Nephron progenitor cell (in vitro differentiated cells): Measurements from ENCODE around the gene SASH3.

Experiments
- DNase-seq: peaks from one replicate; pipeline ENCODE4 v3.0.0; 2021
- H3K27ac Mint-ChIP-seq: 2 replicates; pipeline ENCODE4 v1.8.0; 2021; ENCODE audit warnings: mild to moderate bottlenecking, moderate library complexity, mixed read lengths
- H3K27me3 Mint-ChIP-seq: 2 replicates; pipeline ENCODE4 v1.8.0; 2021; ENCODE audit warnings: mild to moderate bottlenecking, low read depth, mixed read lengths; ENCODE audit not compliant: poor library complexity
- H3K36me3 Mint-ChIP-seq: 2 replicates; pipeline ENCODE4 v1.8.0; 2021; ENCODE audit warnings: low read depth, mixed read lengths
- H3K4me1 Mint-ChIP-seq: 2 replicates; pipeline ENCODE4 v1.8.0; 2021; ENCODE audit warnings: mixed read lengths
- H3K4me3 Mint-ChIP-seq: 2 replicates; pipeline ENCODE4 v1.8.0; 2021; ENCODE audit warnings: mild to moderate bottlenecking, moderate library complexity, mixed read lengths
- H3K9me3 Mint-ChIP-seq: 2 replicates; pipeline ENCODE4 v1.8.0; 2021; ENCODE audit warnings: mild to moderate bottlenecking, moderate library complexity, mixed read lengths
- TF ChIP-seq, protein P1 (sequence below): fragments of 200-600 bp; sonication (generic); IDR thresholded peaks from 2 replicates; pipeline ENCODE4 v1.5.0; 2021; ENCODE audit warnings: antibody characterized with exemption

Gene SASH3

DNA sequence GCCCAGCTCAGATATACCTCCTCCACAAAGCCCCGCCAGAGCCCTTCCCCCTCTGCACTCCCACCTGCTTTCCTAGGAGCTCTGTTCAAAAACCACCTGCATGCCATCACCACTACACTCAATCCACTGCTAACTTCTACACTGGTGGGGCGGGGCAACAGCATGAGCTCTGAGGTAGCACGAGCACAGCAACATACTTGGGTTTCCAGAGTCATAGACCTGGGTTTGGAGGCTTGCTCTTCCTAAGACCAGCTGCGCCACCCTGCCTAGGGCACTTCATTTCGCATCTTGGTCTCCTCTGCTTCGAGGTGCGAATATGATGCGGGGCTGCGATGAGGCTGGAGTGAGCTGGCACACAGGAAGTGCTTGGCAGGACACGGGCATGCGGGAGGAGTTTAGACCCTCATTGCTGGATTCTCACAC lies 3.6 kb downstream of the SASH3 start:
- H3K4me3 Mint-ChIP-seq = no peak overlapping the region
- H3K4me1 Mint-ChIP-seq = peaks cover 16% of the 10 kb centered on the region
- H3K27me3 Mint-ChIP-seq = peaks cover 9% of the 10 kb centered on the region
- no peak overlapping the region for H3K27ac Mint-ChIP-seq
- no peak for DNase-seq
- H3K36me3 Mint-ChIP-seq = no peaks in the 10 kb centered on the region
- TF ChIP-seq, protein P1, sequence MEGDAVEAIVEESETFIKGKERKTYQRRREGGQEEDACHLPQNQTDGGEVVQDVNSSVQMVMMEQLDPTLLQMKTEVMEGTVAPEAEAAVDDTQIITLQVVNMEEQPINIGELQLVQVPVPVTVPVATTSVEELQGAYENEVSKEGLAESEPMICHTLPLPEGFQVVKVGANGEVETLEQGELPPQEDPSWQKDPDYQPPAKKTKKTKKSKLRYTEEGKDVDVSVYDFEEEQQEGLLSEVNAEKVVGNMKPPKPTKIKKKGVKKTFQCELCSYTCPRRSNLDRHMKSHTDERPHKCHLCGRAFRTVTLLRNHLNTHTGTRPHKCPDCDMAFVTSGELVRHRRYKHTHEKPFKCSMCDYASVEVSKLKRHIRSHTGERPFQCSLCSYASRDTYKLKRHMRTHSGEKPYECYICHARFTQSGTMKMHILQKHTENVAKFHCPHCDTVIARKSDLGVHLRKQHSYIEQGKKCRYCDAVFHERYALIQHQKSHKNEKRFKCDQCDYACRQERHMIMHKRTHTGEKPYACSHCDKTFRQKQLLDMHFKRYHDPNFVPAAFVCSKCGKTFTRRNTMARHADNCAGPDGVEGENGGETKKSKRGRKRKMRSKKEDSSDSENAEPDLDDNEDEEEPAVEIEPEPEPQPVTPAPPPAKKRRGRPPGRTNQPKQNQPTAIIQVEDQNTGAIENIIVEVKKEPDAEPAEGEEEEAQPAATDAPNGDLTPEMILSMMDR = no peak
- H3K9me3 Mint-ChIP-seq = peaks cover 27% of the 10 kb centered on the region

DNA sequence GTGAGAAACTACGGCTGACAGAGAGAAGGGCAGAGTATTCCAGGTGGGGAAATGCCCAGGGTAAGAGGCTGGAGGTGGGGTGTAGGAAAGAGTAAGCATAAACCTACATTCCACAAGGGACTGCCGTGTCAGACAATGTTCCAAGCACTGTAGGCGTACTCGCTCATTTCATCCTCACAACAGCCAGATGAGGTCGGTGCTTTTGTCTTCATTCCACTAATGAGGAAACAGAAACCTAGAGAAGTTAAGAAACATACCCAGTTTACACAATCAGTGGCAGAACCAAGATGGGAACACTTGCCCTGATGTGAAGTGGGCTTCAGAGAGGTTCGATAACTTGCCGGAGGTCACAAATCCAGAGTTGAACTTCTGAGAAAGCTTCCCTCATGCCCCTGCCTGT lies 4.6 kb downstream of the SASH3 start:
- TF ChIP-seq, protein P1 = no peak
- Mint-ChIP-seq H3K9me3 (peaks cover 29% of the 10 kb centered on the region), H3K4me1 (peaks cover 16% of the 10 kb centered on the region), H3K27ac (no peak overlapping the region), H3K36me3 (no peaks in the 10 kb centered on the region), H3K4me3 (no peak overlapping the region), H3K27me3 (peaks cover 10% of the 10 kb centered on the region)
- DNase-seq = no peak

DNA sequence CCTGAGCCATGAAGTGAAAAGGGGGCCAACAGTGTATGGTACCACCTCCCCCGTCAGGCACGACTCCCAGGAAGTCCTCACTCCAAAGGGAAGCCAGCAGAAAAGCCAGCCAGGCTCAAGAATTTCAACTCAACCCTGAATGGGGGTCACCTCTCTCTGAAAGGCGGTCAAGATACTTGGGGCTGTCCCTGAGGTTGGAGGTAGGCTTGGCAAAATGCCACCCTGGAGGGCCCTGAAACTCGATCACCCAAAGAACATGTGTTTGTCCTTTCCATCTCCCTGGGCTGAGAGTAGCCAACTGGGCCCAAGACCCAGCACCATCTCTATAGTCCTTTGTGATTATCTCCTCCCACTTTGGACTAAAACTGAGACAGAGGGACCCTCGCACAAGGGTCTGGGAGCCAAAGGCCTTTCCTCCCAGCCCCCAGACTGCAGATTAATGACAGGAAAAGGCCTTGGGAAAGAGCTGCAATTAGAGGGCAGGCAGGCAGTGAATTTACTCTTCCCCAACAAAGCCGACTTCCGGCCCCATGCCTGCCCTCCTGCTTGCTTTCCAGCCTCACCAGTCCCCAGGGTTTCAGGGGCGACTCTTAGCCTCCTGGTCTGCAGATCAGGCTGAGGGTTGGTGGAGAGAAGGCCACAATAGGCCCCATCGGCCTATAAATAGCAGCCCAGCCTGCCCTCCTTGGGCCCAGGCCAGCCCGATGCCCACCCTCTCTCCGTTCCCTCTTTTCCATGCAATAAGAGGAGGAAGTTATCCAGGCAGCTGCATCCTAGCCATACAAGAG lies 5.6 kb downstream of the SASH3 start:
- no peak for DNase-seq
- Mint-ChIP-seq H3K9me3 (peaks cover 33% of the 10 kb centered on the region), H3K4me1 (peaks cover 16% of the 10 kb centered on the region), H3K4me3 (no peak overlapping the region), H3K36me3 (no peaks in the 10 kb centered on the region), H3K27ac (peak overlapping the region; percentile 68), H3K27me3 (peaks cover 12% of the 10 kb centered on the region)
- TF ChIP-seq, protein P1 = no peak

DNA sequence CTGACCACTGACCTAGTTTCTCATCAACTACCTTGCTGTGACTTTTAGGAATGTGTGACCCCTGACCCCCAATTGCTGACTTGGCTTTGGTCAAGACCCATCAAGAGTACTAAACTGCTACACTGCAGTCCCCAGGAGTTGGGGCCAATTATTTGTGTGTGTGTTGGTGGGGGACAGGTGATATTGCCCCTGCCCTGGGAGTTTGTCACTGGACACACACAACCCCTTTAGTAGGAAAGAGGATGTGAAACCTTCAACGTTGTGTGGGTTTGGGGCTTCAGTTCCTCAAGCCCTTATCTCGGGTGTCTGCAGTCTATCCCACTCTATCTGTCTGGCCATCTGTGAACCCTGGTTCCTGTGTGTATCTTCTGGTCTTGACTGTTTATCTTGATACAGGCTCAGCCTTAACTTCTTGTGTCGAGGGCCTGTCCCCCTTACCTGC lies 6.5 kb downstream of the SASH3 start:
- H3K4me1 Mint-ChIP-seq = peaks cover 16% of the 10 kb centered on the region
- no peak for DNase-seq

DNA sequence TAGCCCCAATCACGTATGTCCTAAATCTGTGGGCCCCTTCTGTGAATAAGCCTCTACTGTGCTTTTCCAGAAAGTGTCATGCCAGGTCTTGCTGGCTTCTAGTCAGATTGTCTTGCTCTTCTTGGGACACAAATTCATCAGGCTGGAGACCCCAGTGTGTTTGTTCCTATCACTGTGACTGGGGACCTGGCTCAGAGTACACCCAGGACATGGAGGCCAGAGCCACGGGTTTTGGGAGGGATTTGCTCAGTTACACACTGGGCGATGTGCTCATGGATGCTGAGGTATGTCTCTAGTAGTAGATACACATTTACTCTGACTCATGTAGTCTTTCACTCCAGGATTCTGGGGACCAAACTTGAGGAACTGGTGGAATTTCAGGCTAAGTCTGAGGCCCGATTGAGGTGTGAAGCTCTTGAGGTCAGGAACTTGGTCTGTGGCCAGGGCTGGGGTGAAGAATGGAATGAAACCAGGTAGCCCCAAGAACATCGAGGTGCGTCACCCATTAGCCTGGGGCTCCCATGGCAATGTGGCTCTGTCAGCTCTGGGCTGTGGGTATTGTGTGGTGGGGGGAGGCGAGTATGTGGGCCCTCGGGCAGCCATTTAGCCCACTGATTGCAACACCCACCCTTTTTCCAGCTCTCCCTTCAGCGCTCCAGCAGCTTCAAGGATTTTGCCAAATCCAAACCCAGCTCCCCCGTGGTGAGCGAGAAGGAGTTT lies 7.7 kb downstream of the SASH3 start:
- DNase-seq = no peak
- peaks cover 16% of the 10 kb centered on the region for H3K4me1 Mint-ChIP-seq

More for the DNA sequence above, 6.5 kb downstream of the SASH3 start:
- no peak overlapping the region for H3K4me3 Mint-ChIP-seq
- peaks cover 33% of the 10 kb centered on the region for H3K9me3 Mint-ChIP-seq
- H3K27ac Mint-ChIP-seq = no peak overlapping the region
- H3K27me3 Mint-ChIP-seq = peaks cover 12% of the 10 kb centered on the region
- no peaks in the 10 kb centered on the region for H3K36me3 Mint-ChIP-seq
- TF ChIP-seq, protein P1 = no peak

More for the DNA sequence above, 7.7 kb downstream of the SASH3 start:
- no peak overlapping the region for H3K4me3 Mint-ChIP-seq
- peaks cover 15% of the 10 kb centered on the region for H3K27me3 Mint-ChIP-seq
- no peaks in the 10 kb centered on the region for H3K36me3 Mint-ChIP-seq
- H3K27ac Mint-ChIP-seq = no peak overlapping the region
- H3K9me3 Mint-ChIP-seq = peaks cover 34% of the 10 kb centered on the region
- TF ChIP-seq, protein P1 = no peak
